HEK293 (cell line): Measurements from ENCODE around the gene DMKN.
A peak's percentile ranks its signal among the peaks of the same experiment; 100 is the strongest.

Experiments used
- CTCF ChIP-seq: fragments of 450-650 bp; formaldehyde crosslinking; IDR thresholded peaks from 2 replicates; pipeline ENCODE4 v1.5.1; 2016; ENCODE audit warnings: missing biosample characterization, missing genetic modification characterization
- EGR2 ChIP-seq: fragments of 450-650 bp; formaldehyde crosslinking; IDR thresholded peaks from 2 replicates; pipeline ENCODE4 v1.5.1; 2016; ENCODE audit warnings: low read depth, missing biosample characterization, missing genetic modification characterization
- GLIS1 ChIP-seq: fragments of 450-650 bp; formaldehyde crosslinking; IDR thresholded peaks from 2 replicates; pipeline ENCODE4 v1.5.1; 2016; ENCODE audit warnings: missing biosample characterization, missing genetic modification characterization
- HIC1 ChIP-seq: fragments of 450-650 bp; formaldehyde crosslinking; IDR thresholded peaks from 2 replicates; pipeline ENCODE4 v1.5.1; 2016; ENCODE audit warnings: missing biosample characterization, missing genetic modification characterization
- PRDM2 ChIP-seq: fragments of 450-650 bp; formaldehyde crosslinking; IDR thresholded peaks from 2 replicates; pipeline ENCODE4 v1.5.1; 2016; ENCODE audit warnings: missing biosample characterization, missing genetic modification characterization, borderline replicate concordance
- TCF7L2 ChIP-seq: IDR thresholded peaks from 2 replicates; pipeline ENCODE4 v1.6.1; 2011; ENCODE audit warnings: low read depth, mild to moderate bottlenecking, inconsistent platforms, low read length, moderate library complexity, borderline replicate concordance
- WT1 ChIP-seq: fragments of 450-650 bp; formaldehyde crosslinking; IDR thresholded peaks from 2 replicates; pipeline ENCODE4 v1.5.1; 2016; ENCODE audit warnings: missing biosample characterization, missing genetic modification characterization
- ZIC2 ChIP-seq: fragments of 450-650 bp; formaldehyde crosslinking; IDR thresholded peaks from 2 replicates; pipeline ENCODE4 v1.5.1; 2016; ENCODE audit warnings: missing biosample characterization, missing genetic modification characterization
- ZNF148 ChIP-seq: fragments of 450-650 bp; formaldehyde crosslinking; IDR thresholded peaks from 2 replicates; pipeline ENCODE4 v1.5.0; 2017; ENCODE audit warnings: missing biosample characterization, missing genetic modification characterization, borderline replicate concordance
- ZNF155 ChIP-seq: fragments of 450-650 bp; formaldehyde crosslinking; IDR thresholded peaks from 2 replicates; pipeline ENCODE4 v1.5.1; 2016; ENCODE audit warnings: missing biosample characterization, missing genetic modification characterization
- ZNF221 ChIP-seq: fragments of 450-650 bp; formaldehyde crosslinking; IDR thresholded peaks from 2 replicates; pipeline ENCODE4 v1.5.1; 2017; ENCODE audit warnings: missing biosample characterization, missing genetic modification characterization, borderline replicate concordance
- ZNF239 ChIP-seq: fragments of 450-650 bp; formaldehyde crosslinking; IDR thresholded peaks from 2 replicates; pipeline ENCODE4 v1.5.1; 2016; ENCODE audit warnings: missing biosample characterization, missing genetic modification characterization
- ZNF391 ChIP-seq: fragments of 450-650 bp; formaldehyde crosslinking; IDR thresholded peaks from 2 replicates; pipeline ENCODE4 v1.5.1; 2016; ENCODE audit warnings: low read depth, missing biosample characterization, missing genetic modification characterization, borderline replicate concordance
- ZNF398 ChIP-seq: fragments of 450-650 bp; formaldehyde crosslinking; IDR thresholded peaks from 2 replicates; pipeline ENCODE4 v1.5.1; 2017; ENCODE audit warnings: missing biosample characterization, missing genetic modification characterization
- ZNF473 ChIP-seq: fragments of 450-650 bp; formaldehyde crosslinking; IDR thresholded peaks from 2 replicates; pipeline ENCODE4 v1.5.1; 2017; ENCODE audit warnings: missing biosample characterization, missing genetic modification characterization
- ZNF530 ChIP-seq: fragments of 450-650 bp; formaldehyde crosslinking; IDR thresholded peaks from 2 replicates; pipeline ENCODE4 v1.5.1; 2016; ENCODE audit warnings: low read depth, missing biosample characterization, missing genetic modification characterization
- ZNF623 ChIP-seq: fragments of 450-650 bp; formaldehyde crosslinking; IDR thresholded peaks from 2 replicates; pipeline ENCODE4 v1.5.1; 2016; ENCODE audit warnings: missing biosample characterization, missing genetic modification characterization
- ZNF692 ChIP-seq: fragments of 450-650 bp; formaldehyde crosslinking; IDR thresholded peaks from 2 replicates; pipeline ENCODE4 v1.5.1; 2016; ENCODE audit warnings: missing biosample characterization, missing genetic modification characterization
- ZSCAN23 ChIP-seq: fragments of 450-650 bp; formaldehyde crosslinking; IDR thresholded peaks from 2 replicates; pipeline ENCODE4 v1.5.1; 2016; ENCODE audit warnings: missing biosample characterization, missing genetic modification characterization
- ZSCAN5A ChIP-seq: fragments of 450-650 bp; formaldehyde crosslinking; IDR thresholded peaks from 2 replicates; pipeline ENCODE4 v1.5.1; 2016; ENCODE audit warnings: missing biosample characterization, missing genetic modification characterization

DMKN gene

GRCh38 chr19:35512831-35513627 lies 420 bp downstream of the DMKN start (continued):
- TF ChIP-seq PRDM2 (tag by site-specific recombination) (no peak), ZNF155 (tag by site-specific recombination) (no peak), ZNF530 (tag by site-specific recombination) (no peak), ZNF239 (tag by site-specific recombination) (no peak), ZNF398 (tag by site-specific recombination) (0 out of 2 replicates have a peak, but pooled peaks have one; percentile 25), ZNF623 (tag by site-specific recombination) (no peak), CTCF (tag by site-specific recombination) (no peak), ZNF148 (tag by site-specific recombination) (0 out of 2 replicates have a peak, but pooled peaks have one; percentile 48), ZNF221 (tag by site-specific recombination) (no peak), ZIC2 (tag by site-specific recombination) (peak; percentile 74), GLIS1 (tag by site-specific recombination) (peak; percentile 71), EGR2 (tag by site-specific recombination) (peak; percentile 66; the same call in 1 of the 2 replicates), ZSCAN5A (tag by site-specific recombination) (no peak), ZNF473 (tag by site-specific recombination) (peak; percentile 16; the same call in 1 of the 2 replicates), ZNF692 (tag by site-specific recombination) (no peak), ZSCAN23 (tag by site-specific recombination) (no peak), ZNF391 (tag by site-specific recombination) (no peak), HIC1 (tag by site-specific recombination) (peak; percentile 57; the same call in 1 of the 2 replicates), WT1 (tag by site-specific recombination) (0 out of 2 replicates have a peak, but pooled peaks have one; percentile 33), TCF7L2 (no peak)
